H9 (cell line): ENCODE results near the gene ATM. TPM values are rescaled to one million over a fixed set of nuclear protein-coding genes. Genes with fewer than 3 reads are reported as not detected.

ENCODE experiments used
- DNase-seq: peaks from one replicate; pipeline ENCODE4 v3.0.0-alpha.2; 2017
- H2AFZ ChIP-seq: one replicate; pipeline ENCODE4 v1.6.1; 2013; ENCODE audit warnings: mild to moderate bottlenecking, low read length, control low read depth, moderate library complexity
- H2AK5ac ChIP-seq: 2 replicates; pipeline ENCODE4 v1.6.1; 2013; ENCODE audit warnings: low read length, control low read depth, mixed read lengths; ENCODE audit not compliant: insufficient read length
- H2BK120ac ChIP-seq: one replicate; pipeline ENCODE4 v1.6.1; 2013; ENCODE audit warnings: low read depth, mild to moderate bottlenecking, low read length, control low read depth, inconsistent platforms; ENCODE audit not compliant: poor library complexity, severe bottlenecking
- H2BK12ac ChIP-seq: 2 replicates; pipeline ENCODE4 v1.6.1; 2013; ENCODE audit warnings: low read length, control low read depth, mixed read lengths, low read depth; ENCODE audit not compliant: insufficient read length
- H2BK15ac ChIP-seq: 2 replicates; pipeline ENCODE4 v1.6.1; 2013; ENCODE audit warnings: low read depth, low read length, control low read depth
- H2BK20ac ChIP-seq: one replicate; pipeline ENCODE4 v1.6.1; 2013; ENCODE audit warnings: low read depth, mild to moderate bottlenecking, low read length, control low read depth, inconsistent platforms; ENCODE audit not compliant: poor library complexity, severe bottlenecking
- H2BK5ac ChIP-seq: 2 replicates; pipeline ENCODE4 v1.6.1; 2013; ENCODE audit warnings: low read length, control low read depth, mixed read lengths; ENCODE audit not compliant: insufficient read length
- H3K14ac ChIP-seq: 2 replicates; pipeline ENCODE4 v1.6.1; 2013; ENCODE audit warnings: low read length, control low read depth; ENCODE audit not compliant: insufficient read depth
- H3K18ac ChIP-seq: 2 replicates; pipeline ENCODE4 v1.6.1; 2013; ENCODE audit warnings: low read depth, mild to moderate bottlenecking, mixed read lengths, low read length, control low read depth; ENCODE audit not compliant: insufficient read length
- H3K23ac ChIP-seq: 2 replicates; pipeline ENCODE4 v1.6.1; 2013; ENCODE audit warnings: low read length, control low read depth, mixed read lengths, low read depth; ENCODE audit not compliant: insufficient read length
- H3K23me2 ChIP-seq: 2 replicates; pipeline ENCODE4 v1.6.1; 2013; ENCODE audit warnings: low read depth, mild to moderate bottlenecking, mixed read lengths, low read length, control low read depth; ENCODE audit not compliant: insufficient read length, poor library complexity, severe bottlenecking
- H3K27ac ChIP-seq: 2 replicates; pipeline ENCODE4 v1.5.1; 2013; ENCODE audit warnings: low read length, control low read depth, mixed read lengths, low read depth; ENCODE audit not compliant: insufficient read length
- H3K27me3 ChIP-seq: 2 replicates; pipeline ENCODE4 v1.6.1; 2013; ENCODE audit warnings: low read length, control low read depth, inconsistent platforms; ENCODE audit not compliant: insufficient read depth
- H3K4ac ChIP-seq: 2 replicates; pipeline ENCODE4 v1.6.1; 2013; ENCODE audit warnings: low read depth, mild to moderate bottlenecking, control low read depth, inconsistent platforms, low read length, moderate library complexity
- H3K4me1 ChIP-seq: 2 replicates; pipeline ENCODE4 v1.6.1; 2013; ENCODE audit warnings: low read length, control low read depth, inconsistent platforms; ENCODE audit not compliant: insufficient read depth
- H3K4me2 ChIP-seq: 2 replicates; pipeline ENCODE4 v1.6.1; 2013; ENCODE audit warnings: low read length, control low read depth, mixed read lengths; ENCODE audit not compliant: insufficient read length, insufficient read depth
- H3K56ac ChIP-seq: 2 replicates; pipeline ENCODE4 v1.6.1; 2013; ENCODE audit warnings: low read depth, mild to moderate bottlenecking, mixed read lengths, low read length, control low read depth; ENCODE audit not compliant: insufficient read length
- H3K79me1 ChIP-seq: 2 replicates; pipeline ENCODE4 v1.6.1; 2013; ENCODE audit warnings: low read depth, mild to moderate bottlenecking, moderate library complexity, low read length, control low read depth, inconsistent platforms; ENCODE audit not compliant: insufficient read depth, poor library complexity, severe bottlenecking
- H3K79me2 ChIP-seq: 2 replicates; pipeline ENCODE4 v1.6.1; 2013; ENCODE audit warnings: low read length, control low read depth, inconsistent platforms; ENCODE audit not compliant: insufficient read depth
- H3K9ac ChIP-seq: 2 replicates; pipeline ENCODE4 v1.6.1; 2013; ENCODE audit warnings: low read length, control low read depth, mixed read lengths; ENCODE audit not compliant: insufficient read length; ENCODE audit errors: extremely low read depth
- H3K9me3 ChIP-seq: one replicate; pipeline ENCODE4 v1.6.1; 2013; ENCODE audit warnings: low read depth, low read length, inconsistent platforms; ENCODE audit not compliant: control insufficient read depth
- H3T11ph ChIP-seq: one replicate; pipeline ENCODE4 v1.6.1; 2013; ENCODE audit warnings: mild to moderate bottlenecking, low read length, control low read depth, inconsistent platforms
- H4K20me1 ChIP-seq: one replicate; pipeline ENCODE4 v1.6.1; 2013; ENCODE audit not compliant: control insufficient read depth, insufficient read length, insufficient read depth
- H4K5ac ChIP-seq: 2 replicates; pipeline ENCODE4 v1.6.1; 2013; ENCODE audit warnings: low read depth, mild to moderate bottlenecking, mixed read lengths, low read length, control low read depth; ENCODE audit not compliant: insufficient read length
- H4K8ac ChIP-seq: replicated peaks from 2 replicates; pipeline ENCODE4 v1.6.1; 2013; ENCODE audit warnings: low read length, control low read depth, mixed read lengths, low read depth; ENCODE audit not compliant: insufficient read length
- H4K91ac ChIP-seq: 2 replicates; pipeline ENCODE4 v1.6.1; 2013; ENCODE audit warnings: low read depth, mild to moderate bottlenecking, moderate library complexity, mixed read lengths, low read length, control low read depth; ENCODE audit not compliant: insufficient read length
- H3K27ac Mint-ChIP-seq, 3 experiments: 2 replicates in 2 of 3; 3 replicates in 1 of 3; pipeline ENCODE4 v1.8.0; 2020 to 2021; ENCODE audit warnings: mixed read lengths in 3 of 3, mild to moderate bottlenecking in 1 of 3, moderate library complexity in 1 of 3
- H3K27me3 Mint-ChIP-seq: 2 replicates; pipeline ENCODE4 v1.8.0; 2021; ENCODE audit warnings: low read depth, mild to moderate bottlenecking, moderate library complexity, mixed read lengths
- H3K36me3 Mint-ChIP-seq, 3 experiments: 2 replicates in 2 of 3; 3 replicates in 1 of 3; pipeline ENCODE4 v1.8.0; 2020 to 2021; ENCODE audit warnings: low read depth in 3 of 3, mixed read lengths in 3 of 3; ENCODE audit not compliant: insufficient read depth in 1 of 3
- H3K4me1 Mint-ChIP-seq, 2 experiments: 2 replicates each; pipeline ENCODE4 v1.8.0; 2020; ENCODE audit warnings: mixed read lengths in 2 of 2
- H3K4me3 Mint-ChIP-seq, 2 experiments: 2 replicates in 1 of 2; 3 replicates in 1 of 2; pipeline ENCODE4 v1.8.0; 2020 to 2021; ENCODE audit warnings: mild to moderate bottlenecking in 2 of 2, mixed read lengths in 2 of 2, moderate library complexity in 1 of 2
- H3K9me3 Mint-ChIP-seq, 2 experiments: 2 replicates in 1 of 2; 3 replicates in 1 of 2; pipeline ENCODE4 v1.8.0; 2020; ENCODE audit warnings: mild to moderate bottlenecking in 2 of 2, mixed read lengths in 2 of 2, moderate library complexity in 1 of 2
- WGBS: extraction: QIAGEN DNeasy Blood & Tissue Kit; methylation state at CpG from one replicate; pipeline ENCODE4 v1.1.7; 2013; ENCODE audit warnings: missing lambda C conversion rate, low lambda C conversion rate, mixed read lengths; ENCODE audit not compliant: insufficient read length; ENCODE audit errors: extremely low coverage; 5-methylcytosine and 5-hydroxymethylcytosine counted together
- total RNA-seq: library from RNA; stranded (reverse); gene quantifications from 2 replicates; pipeline ENCODE4 v1.2.1, GENCODE V29; 2021
- TF ChIP-seq, protein P1 (sequence below): fragments of 200-600 bp; sonication (generic); conservative IDR thresholded peaks from 3 replicates; pipeline ENCODE4 v1.8.0; 2021; ENCODE audit warnings: antibody characterized with exemption, mild to moderate bottlenecking

Gene ATM
- total RNA-seq, 1 experiment from 2014 or later, result 58.9 TPM

DNA sequence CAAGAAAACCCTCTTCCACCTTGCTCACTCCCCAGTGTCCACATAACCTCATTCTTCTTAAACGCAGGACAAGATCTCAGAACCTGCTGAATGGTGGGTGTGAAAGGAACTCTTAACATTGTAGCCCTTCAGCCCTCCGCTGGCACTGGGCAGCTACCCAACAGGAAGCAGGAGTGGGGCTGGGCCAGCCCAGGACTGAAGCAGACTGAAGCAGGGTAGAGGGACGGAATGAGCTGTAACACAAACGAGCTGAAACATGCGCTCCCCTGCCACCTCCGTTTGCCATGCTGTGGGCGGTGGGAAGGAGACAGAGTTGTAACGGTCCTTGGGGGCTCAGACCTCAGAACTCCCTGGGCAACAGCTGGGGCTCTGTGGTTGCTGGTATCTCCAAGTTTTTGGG, 24.0 kb upstream of the ATM start:
- DNase-seq, result no peak
- Mint-ChIP-seq H3K36me3 (peaks cover 25 to 55% (median 43%) of the 10 kb centered on the region in 3 experiments; a peak in 6 of 7 replicates), H3K9me3 (0 out of 5 replicates have a peak, but pooled peaks cover 0 to 1% of the 10 kb centered on the region in 2 experiments), H3K4me3 (no peak overlapping the region), H3K4me1 (peaks cover 16 to 19% of the 10 kb centered on the region in 2 experiments), H3K27ac (peak overlapping the region in 2 of 3 experiments; percentile 37 to 85; a peak in 3 of 7 replicates), H3K27me3 (no peaks in the 10 kb centered on the region)
- no peak overlapping the region for H3K9ac ChIP-seq
- no peak overlapping the region for H4K91ac ChIP-seq
- H3K4ac ChIP-seq, result no peak overlapping the region
- no peaks in the 10 kb centered on the region; the same call in 1 of the 2 replicates for H3K79me2 ChIP-seq
- no peaks in the 10 kb centered on the region for H3K27me3 ChIP-seq
- no peak overlapping the region for H2BK5ac ChIP-seq
- no peak overlapping the region for H3K23ac ChIP-seq
- no peaks in the 10 kb centered on the region for H3K9me3 ChIP-seq
- H4K5ac ChIP-seq, result no peak overlapping the region
- no CpG with 5 or more reads among the region's 8 CpGs for WGBS
- no peaks in the 10 kb centered on the region for H3K79me1 ChIP-seq
- H3K56ac ChIP-seq, result no peak overlapping the region
- no peak overlapping the region for H2BK15ac ChIP-seq
- no peak overlapping the region for H2AK5ac ChIP-seq
- no peak overlapping the region for H3T11ph ChIP-seq
- TF ChIP-seq, protein P1, sequence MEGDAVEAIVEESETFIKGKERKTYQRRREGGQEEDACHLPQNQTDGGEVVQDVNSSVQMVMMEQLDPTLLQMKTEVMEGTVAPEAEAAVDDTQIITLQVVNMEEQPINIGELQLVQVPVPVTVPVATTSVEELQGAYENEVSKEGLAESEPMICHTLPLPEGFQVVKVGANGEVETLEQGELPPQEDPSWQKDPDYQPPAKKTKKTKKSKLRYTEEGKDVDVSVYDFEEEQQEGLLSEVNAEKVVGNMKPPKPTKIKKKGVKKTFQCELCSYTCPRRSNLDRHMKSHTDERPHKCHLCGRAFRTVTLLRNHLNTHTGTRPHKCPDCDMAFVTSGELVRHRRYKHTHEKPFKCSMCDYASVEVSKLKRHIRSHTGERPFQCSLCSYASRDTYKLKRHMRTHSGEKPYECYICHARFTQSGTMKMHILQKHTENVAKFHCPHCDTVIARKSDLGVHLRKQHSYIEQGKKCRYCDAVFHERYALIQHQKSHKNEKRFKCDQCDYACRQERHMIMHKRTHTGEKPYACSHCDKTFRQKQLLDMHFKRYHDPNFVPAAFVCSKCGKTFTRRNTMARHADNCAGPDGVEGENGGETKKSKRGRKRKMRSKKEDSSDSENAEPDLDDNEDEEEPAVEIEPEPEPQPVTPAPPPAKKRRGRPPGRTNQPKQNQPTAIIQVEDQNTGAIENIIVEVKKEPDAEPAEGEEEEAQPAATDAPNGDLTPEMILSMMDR, result no peak
- H3K4me2 ChIP-seq, result no peak overlapping the region
- H2AFZ ChIP-seq, result no peak overlapping the region
- H3K4me1 ChIP-seq, result peaks cover 6% of the 10 kb centered on the region; the same call in 1 of the 2 replicates
- H4K20me1 ChIP-seq, result no peaks in the 10 kb centered on the region
- H2BK12ac ChIP-seq, result no peak overlapping the region
- no peak overlapping the region for H3K14ac ChIP-seq
- no peak overlapping the region for H3K18ac ChIP-seq
- no peak overlapping the region for H4K8ac ChIP-seq
- no peaks in the 10 kb centered on the region for H3K23me2 ChIP-seq
- H2BK20ac ChIP-seq, result no peak overlapping the region
- no peak overlapping the region for H2BK120ac ChIP-seq
- H3K27ac ChIP-seq, result no peak overlapping the region
